ENCODE data around the gene GPS1. TPM values are rescaled to one million over a fixed set of nuclear protein-coding genes. Genes with fewer than 3 reads are reported as not detected.

GPS1 gene
- total RNA-seq, 1 donor from 2014 or later = 64.7 TPM

- H3K9ac ChIP-seq (ENCODE audit: low read depth in 1 of 3, low read length in 3 of 3) = no peak overlapping the region
- peaks cover 11 to 37% (median 34%) of the 10 kb centered on the region in 3 donors for H3K4me1 ChIP-seq (ENCODE audit: control insufficient read depth in 3 of 3, insufficient read depth in 3 of 3, low read length in 3 of 3)
- H3K27me3 ChIP-seq (ENCODE audit: control insufficient read depth in 3 of 3, insufficient read depth in 3 of 3, low read length in 3 of 3) = peaks cover 6 to 14% (median 7%) of the 10 kb centered on the region in 3 donors
- peaks cover 0 to 6% (median 2%) of the 10 kb centered on the region in 3 donors for H3K36me3 ChIP-seq (ENCODE audit: control insufficient read depth in 3 of 3, insufficient read depth in 3 of 3, low read length in 3 of 3)
- no peaks in the 10 kb centered on the region for H3K9me3 ChIP-seq (ENCODE audit: control insufficient read depth in 3 of 3, low read length in 3 of 3)
- no peak overlapping the region for H3K4me3 ChIP-seq (ENCODE audit: low read length in 3 of 3)
- no peak overlapping the region for H3K27ac ChIP-seq (ENCODE audit: low read depth, low read length)
Measured at GRCh38 chr17:82028246-82028645, 23.5 kb upstream of the GPS1 start.

- Histone ChIP-seq H3K27me3 (ENCODE audit: control insufficient read depth in 3 of 3, insufficient read depth in 3 of 3, low read length in 3 of 3) (peaks cover 6 to 18% (median 7%) of the 10 kb centered on the region in 3 donors), H3K4me1 (ENCODE audit: control insufficient read depth in 3 of 3, insufficient read depth in 3 of 3, low read length in 3 of 3) (peaks cover 5 to 30% (median 28%) of the 10 kb centered on the region in 3 donors), H3K36me3 (ENCODE audit: control insufficient read depth in 3 of 3, insufficient read depth in 3 of 3, low read length in 3 of 3) (peaks cover 0 to 6% (median 2%) of the 10 kb centered on the region in 3 donors), H3K27ac (ENCODE audit: low read depth, low read length) (no peak overlapping the region), H3K9me3 (ENCODE audit: control insufficient read depth in 3 of 3, low read length in 3 of 3) (no peaks in the 10 kb centered on the region), H3K9ac (ENCODE audit: low read depth in 1 of 3, low read length in 3 of 3) (no peak overlapping the region), H3K4me3 (ENCODE audit: low read length in 3 of 3) (no peak overlapping the region)
Measured at GRCh38 chr17:82028966-82029365, 22.7 kb upstream of the GPS1 start.

GRCh38 chr17:82029391-82029790, 22.3 kb upstream of the GPS1 start:
- Histone ChIP-seq H3K27ac (ENCODE audit: low read depth, low read length) (no peak overlapping the region), H3K4me1 (ENCODE audit: control insufficient read depth in 3 of 3, insufficient read depth in 3 of 3, low read length in 3 of 3) (peaks cover 3 to 26% (median 24%) of the 10 kb centered on the region in 3 donors), H3K9me3 (ENCODE audit: control insufficient read depth in 3 of 3, low read length in 3 of 3) (no peaks in the 10 kb centered on the region), H3K27me3 (ENCODE audit: control insufficient read depth in 3 of 3, insufficient read depth in 3 of 3, low read length in 3 of 3) (peaks cover 6 to 18% (median 7%) of the 10 kb centered on the region in 3 donors), H3K4me3 (ENCODE audit: low read length in 3 of 3) (no peak overlapping the region), H3K36me3 (ENCODE audit: control insufficient read depth in 3 of 3, insufficient read depth in 3 of 3, low read length in 3 of 3) (peaks cover 0 to 6% (median 2%) of the 10 kb centered on the region in 3 donors), H3K9ac (ENCODE audit: low read depth in 1 of 3, low read length in 3 of 3) (no peak overlapping the region)

- peak overlapping the region in 2 of 3 donors; percentile 54 to 71 for H3K4me3 ChIP-seq (ENCODE audit: low read length in 3 of 3)
- H3K27me3 ChIP-seq (ENCODE audit: control insufficient read depth in 3 of 3, insufficient read depth in 3 of 3, low read length in 3 of 3) = peaks cover 6 to 18% (median 7%) of the 10 kb centered on the region in 3 donors
- H3K9ac ChIP-seq (ENCODE audit: low read depth in 1 of 3, low read length in 3 of 3) = peak overlapping the region in 1 of 3 donors; percentile 50
- H3K4me1 ChIP-seq (ENCODE audit: control insufficient read depth in 3 of 3, insufficient read depth in 3 of 3, low read length in 3 of 3) = peaks cover 3 to 24% (median 23%) of the 10 kb centered on the region in 3 donors
- H3K27ac ChIP-seq (ENCODE audit: low read depth, low read length) = no peak overlapping the region
- no peaks in the 10 kb centered on the region for H3K9me3 ChIP-seq (ENCODE audit: control insufficient read depth in 3 of 3, low read length in 3 of 3)
- H3K36me3 ChIP-seq (ENCODE audit: control insufficient read depth in 3 of 3, insufficient read depth in 3 of 3, low read length in 3 of 3) = peaks cover 0 to 6% (median 2%) of the 10 kb centered on the region in 3 donors
Measured at GRCh38 chr17:82029990-82030469, 21.7 kb upstream of the GPS1 start.

- H3K9ac ChIP-seq (ENCODE audit: low read depth in 1 of 3, low read length in 3 of 3) = peak overlapping the region in 1 of 3 donors; percentile 50
- H3K36me3 ChIP-seq (ENCODE audit: control insufficient read depth in 3 of 3, insufficient read depth in 3 of 3, low read length in 3 of 3) = peaks cover 2 to 10% (median 4%) of the 10 kb centered on the region in 3 donors
- H3K27ac ChIP-seq (ENCODE audit: low read depth, low read length) = no peak overlapping the region
Measured at GRCh38 chr17:82030470-82031302, 21.0 kb upstream of the GPS1 start.

GRCh38 chr17:82031303-82031884, 20.3 kb upstream of the GPS1 start, which contains the start of gene RAC3:
Gene RAC3, plus strand, starts transcription at chr17:82031678. Its CDS starts 84 bp downstream, at chr17:82031762.
- peaks cover 8 to 34% (median 34%) of the 10 kb centered on the region in 3 donors for H3K4me1 ChIP-seq (ENCODE audit: control insufficient read depth in 3 of 3, insufficient read depth in 3 of 3, low read length in 3 of 3)
- peak within 1 kb of the TSS in 1 of 3 donors; percentile 50 for H3K9ac ChIP-seq (ENCODE audit: low read depth in 1 of 3, low read length in 3 of 3)
- H3K9me3 ChIP-seq (ENCODE audit: control insufficient read depth in 3 of 3, low read length in 3 of 3) = no peaks in the 10 kb centered on the region
- peak within 1 kb of the TSS; percentile 7 to 71 (median 54) for H3K4me3 ChIP-seq (ENCODE audit: low read length in 3 of 3)
- no peak within 1 kb of the TSS for H3K27ac ChIP-seq (ENCODE audit: low read depth, low read length)
- peaks cover 2 to 14% (median 7%) of the 10 kb centered on the region in 3 donors for H3K36me3 ChIP-seq (ENCODE audit: control insufficient read depth in 3 of 3, insufficient read depth in 3 of 3, low read length in 3 of 3)
- H3K27me3 ChIP-seq (ENCODE audit: control insufficient read depth in 3 of 3, insufficient read depth in 3 of 3, low read length in 3 of 3) = peaks cover 6 to 18% (median 7%) of the 10 kb centered on the region in 3 donors

More at GRCh38 chr17:82030470-82031302, 21.0 kb upstream of the GPS1 start:
- Histone ChIP-seq H3K27me3 (ENCODE audit: control insufficient read depth in 3 of 3, insufficient read depth in 3 of 3, low read length in 3 of 3) (peaks cover 6 to 18% (median 7%) of the 10 kb centered on the region in 3 donors), H3K9me3 (ENCODE audit: control insufficient read depth in 3 of 3, low read length in 3 of 3) (no peaks in the 10 kb centered on the region), H3K4me3 (ENCODE audit: low read length in 3 of 3) (peak overlapping the region; percentile 7 to 71 (median 54)), H3K4me1 (ENCODE audit: control insufficient read depth in 3 of 3, insufficient read depth in 3 of 3, low read length in 3 of 3) (peaks cover 3 to 27% (median 27%) of the 10 kb centered on the region in 3 donors)

GRCh38 chr17:82031885-82032627, 19.6 kb upstream of the GPS1 start:
- Histone ChIP-seq H3K9me3 (ENCODE audit: control insufficient read depth in 3 of 3, low read length in 3 of 3) (no peaks in the 10 kb centered on the region), H3K4me3 (ENCODE audit: low read length in 3 of 3) (no peak overlapping the region), H3K4me1 (ENCODE audit: control insufficient read depth in 3 of 3, insufficient read depth in 3 of 3, low read length in 3 of 3) (peaks cover 13 to 40% (median 40%) of the 10 kb centered on the region in 3 donors), H3K9ac (ENCODE audit: low read depth in 1 of 3, low read length in 3 of 3) (peak overlapping the region in 1 of 3 donors; percentile 40), H3K27me3 (ENCODE audit: control insufficient read depth in 3 of 3, insufficient read depth in 3 of 3, low read length in 3 of 3) (peaks cover 6 to 18% (median 7%) of the 10 kb centered on the region in 3 donors), H3K36me3 (ENCODE audit: control insufficient read depth in 3 of 3, insufficient read depth in 3 of 3, low read length in 3 of 3) (peaks cover 2 to 11% (median 7%) of the 10 kb centered on the region in 3 donors), H3K27ac (ENCODE audit: low read depth, low read length) (no peak overlapping the region)

- Histone ChIP-seq H3K9ac (ENCODE audit: low read depth in 1 of 3, low read length in 3 of 3) (peak overlapping the region in 1 of 3 donors; percentile 8), H3K27ac (ENCODE audit: low read depth, low read length) (no peak overlapping the region), H3K36me3 (ENCODE audit: control insufficient read depth in 3 of 3, insufficient read depth in 3 of 3, low read length in 3 of 3) (peaks cover 0 to 8% (median 7%) of the 10 kb centered on the region in 3 donors), H3K27me3 (ENCODE audit: control insufficient read depth in 3 of 3, insufficient read depth in 3 of 3, low read length in 3 of 3) (peaks cover 6 to 18% (median 7%) of the 10 kb centered on the region in 3 donors), H3K4me1 (ENCODE audit: control insufficient read depth in 3 of 3, insufficient read depth in 3 of 3, low read length in 3 of 3) (peaks cover 17 to 47% (median 45%) of the 10 kb centered on the region in 3 donors), H3K4me3 (ENCODE audit: low read length in 3 of 3) (no peak overlapping the region), H3K9me3 (ENCODE audit: control insufficient read depth in 3 of 3, low read length in 3 of 3) (no peaks in the 10 kb centered on the region)
Measured at GRCh38 chr17:82033359-82034085, 18.2 kb upstream of the GPS1 start.
